Measurements from ENCODE around the gene ITPKC.

GRCh38 chr19:40721936-40722661, 5.2 kb downstream of the ITPKC start:
- TF ChIP-seq NR2C1 (IDR thresholded peaks at IDR 0.05) (no peak), NRF1 (conservative IDR thresholded peaks at IDR 0.05; ENCODE audit: low read depth, low read length) (no peak), JUND (IDR thresholded peaks at IDR 0.05; ENCODE audit: low read depth, low read length) (no peak), POLR2AphosphoS5 (IDR thresholded peaks at IDR 0.05; ENCODE audit: low read length) (no peak), USF2 (IDR thresholded peaks at IDR 0.05; ENCODE audit: borderline replicate concordance, low read depth, low read length) (no peak), ZBTB33 (IDR thresholded peaks at IDR 0.05) (no peak), RAD21 (IDR thresholded peaks at IDR 0.05; ENCODE audit: insufficient read depth, low read depth, low read length) (no peak), CTCF (IDR thresholded peaks at IDR 0.05 in 2 of 3, conservative IDR thresholded peaks at IDR 0.05 in 1 of 3; ENCODE audit: control insufficient read depth in 2 of 3, extremely low read depth in 1 of 3, insufficient read depth in 1 of 3, low read depth in 3 of 3, low read length in 3 of 3) (no peak), RCOR1 (conservative IDR thresholded peaks at IDR 0.05; ENCODE audit: low read depth, low read length) (no peak), SMAD5 (IDR thresholded peaks at IDR 0.05; ENCODE audit: low read depth) (no peak), ZNF384 (IDR thresholded peaks at IDR 0.05; ENCODE audit: borderline replicate concordance, low read depth, low read length) (no peak), SPI1 (IDR thresholded peaks at IDR 0.05; ENCODE audit: borderline replicate concordance, insufficient read depth, low read depth, low read length) (no peak), IRF3 (IDR thresholded peaks at IDR 0.05) (no peak), CREB1 (IDR thresholded peaks at IDR 0.05; ENCODE audit: low read depth) (no peak)

All from GM12878 (cell line).